ENCODE results near the gene TNRC6A. TPM values are rescaled to one million over a fixed set of nuclear protein-coding genes. Genes with fewer than 3 reads are reported as not detected.

Gene TNRC6A
- total RNA-seq, 1 experiment from 2014 or later = 20.3 TPM

DNA sequence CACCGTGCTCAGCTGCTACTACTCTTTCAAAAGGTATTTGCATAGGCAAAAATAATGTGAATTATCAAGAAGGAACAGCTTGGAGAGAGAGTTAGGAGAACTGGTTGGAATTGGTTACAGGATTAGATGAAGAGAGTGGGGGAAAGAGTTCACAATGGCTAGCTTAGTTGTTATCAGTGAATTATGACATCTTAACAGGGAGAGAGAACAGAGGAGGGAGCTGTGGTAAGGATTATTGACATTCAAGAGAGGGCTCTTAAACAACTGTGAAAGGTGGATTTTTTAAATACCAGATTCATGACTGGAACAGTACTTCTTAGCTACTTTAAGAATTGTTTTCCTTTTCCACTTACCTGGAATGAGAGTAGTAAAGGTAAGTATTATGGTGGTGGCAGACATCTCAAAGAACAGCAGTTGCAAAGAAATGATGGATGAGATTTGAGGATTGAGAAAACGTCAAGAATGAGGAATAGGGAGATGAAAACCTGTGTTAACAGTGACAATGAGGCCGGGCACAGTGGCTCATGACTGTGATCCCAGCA, 72.4 kb downstream of the TNRC6A start:
- ChIA-PET POLR2A (ENCODE audit: unreplicated experiment) (no interaction called here), CTCF (no interaction called here)

DNA sequence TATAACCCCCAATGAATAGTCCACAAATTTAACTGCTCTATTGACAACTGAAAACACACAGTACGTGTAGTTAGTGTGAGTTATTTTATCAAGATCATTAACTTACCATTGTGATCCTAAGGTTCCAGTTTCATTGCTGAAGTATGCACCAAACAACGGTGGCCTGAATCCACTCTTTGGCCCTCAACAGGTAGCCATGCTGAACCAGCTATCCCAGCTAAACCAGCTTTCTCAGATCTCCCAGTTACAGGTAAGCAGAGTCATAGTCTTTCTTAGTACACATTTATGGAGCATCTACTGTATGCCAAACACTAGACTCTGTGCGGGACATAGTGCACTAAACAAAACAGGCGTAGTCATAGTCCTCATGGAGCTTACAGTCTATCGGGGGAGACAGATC, 76.0 kb downstream of the TNRC6A start:
- no peaks in the 10 kb centered on the region for H4K20me1 ChIP-seq (ENCODE audit: low read length)
- no peaks in the 10 kb centered on the region for H3K79me2 ChIP-seq (ENCODE audit: low read length)
- no TSS peak for BruUV-seq (replicated peaks)
- no peaks in the 10 kb centered on the region for H3F3A ChIP-seq (ENCODE audit: low read length, unreplicated experiment)
- intact Hi-C loops (cut with micrococcal nuclease) = no loop called here
- H3K9me3 ChIP-seq (ENCODE audit: low read length) = no peaks in the 10 kb centered on the region
- DNase-seq (no peak), ATAC-seq (no peak)
- no peaks in the 10 kb centered on the region for H3K9me2 ChIP-seq (replicated peaks; ENCODE audit: low read length)
- no peak overlapping the region for H3K4me3 ChIP-seq (ENCODE audit: low read length)
- TF ChIP-seq, protein P1, sequence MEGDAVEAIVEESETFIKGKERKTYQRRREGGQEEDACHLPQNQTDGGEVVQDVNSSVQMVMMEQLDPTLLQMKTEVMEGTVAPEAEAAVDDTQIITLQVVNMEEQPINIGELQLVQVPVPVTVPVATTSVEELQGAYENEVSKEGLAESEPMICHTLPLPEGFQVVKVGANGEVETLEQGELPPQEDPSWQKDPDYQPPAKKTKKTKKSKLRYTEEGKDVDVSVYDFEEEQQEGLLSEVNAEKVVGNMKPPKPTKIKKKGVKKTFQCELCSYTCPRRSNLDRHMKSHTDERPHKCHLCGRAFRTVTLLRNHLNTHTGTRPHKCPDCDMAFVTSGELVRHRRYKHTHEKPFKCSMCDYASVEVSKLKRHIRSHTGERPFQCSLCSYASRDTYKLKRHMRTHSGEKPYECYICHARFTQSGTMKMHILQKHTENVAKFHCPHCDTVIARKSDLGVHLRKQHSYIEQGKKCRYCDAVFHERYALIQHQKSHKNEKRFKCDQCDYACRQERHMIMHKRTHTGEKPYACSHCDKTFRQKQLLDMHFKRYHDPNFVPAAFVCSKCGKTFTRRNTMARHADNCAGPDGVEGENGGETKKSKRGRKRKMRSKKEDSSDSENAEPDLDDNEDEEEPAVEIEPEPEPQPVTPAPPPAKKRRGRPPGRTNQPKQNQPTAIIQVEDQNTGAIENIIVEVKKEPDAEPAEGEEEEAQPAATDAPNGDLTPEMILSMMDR (conservative IDR thresholded peaks at IDR 0.05; ENCODE audit: low read depth, low read length) = no peak
- TF ChIP-seq EZH2 (IDR thresholded peaks at IDR 0.05; ENCODE audit: low read length, unreplicated experiment) (no peak), EZH2phosphoT487 (IDR thresholded peaks at IDR 0.05; ENCODE audit: borderline replicate concordance, low read length) (no peak)
- H3K4me2 ChIP-seq (ENCODE audit: low read length) = no peak overlapping the region
- no peak overlapping the region for H2AFZ ChIP-seq (ENCODE audit: low read length)
- H3K36me3 ChIP-seq (ENCODE audit: low read depth, low read length) = peaks cover 55% of the 10 kb centered on the region
- no peaks in the 10 kb centered on the region for H3K27me3 ChIP-seq (ENCODE audit: low read length)
- CTCF ChIA-PET = no interaction called here
- no peak overlapping the region for H3K9ac ChIP-seq (ENCODE audit: low read length)
- H3K4me1 ChIP-seq (ENCODE audit: insufficient read depth, low read length) = no peaks in the 10 kb centered on the region
- POLR2A ChIA-PET (ENCODE audit: unreplicated experiment) = no interaction called here
- no peak overlapping the region for H3K27ac ChIP-seq (ENCODE audit: low read length)

More for the DNA sequence above, 72.4 kb downstream of the TNRC6A start:
- Histone ChIP-seq H3K27ac (ENCODE audit: low read length) (no peak overlapping the region), H4K20me1 (ENCODE audit: low read length) (no peaks in the 10 kb centered on the region), H3K4me3 (ENCODE audit: low read length) (no peak overlapping the region), H3K9ac (ENCODE audit: low read length) (no peak overlapping the region), H3F3A (ENCODE audit: low read length, unreplicated experiment) (no peaks in the 10 kb centered on the region), H3K36me3 (ENCODE audit: low read depth, low read length) (peaks cover 56% of the 10 kb centered on the region), H3K9me2 (replicated peaks; ENCODE audit: low read length) (no peaks in the 10 kb centered on the region), H3K27me3 (ENCODE audit: low read length) (no peaks in the 10 kb centered on the region), H3K79me2 (ENCODE audit: low read length) (no peaks in the 10 kb centered on the region), H3K4me1 (ENCODE audit: insufficient read depth, low read length) (no peaks in the 10 kb centered on the region), H3K4me2 (ENCODE audit: low read length) (no peak overlapping the region), H3K9me3 (ENCODE audit: low read length) (no peaks in the 10 kb centered on the region), H2AFZ (ENCODE audit: low read length) (no peak overlapping the region)
- ATAC-seq (no peak), DNase-seq (no peak)
- intact Hi-C loops (cut with micrococcal nuclease) = loop anchor here (5.0 kb wide), 1 partner anchor 220 kb away; no protein-coding TSS in a partner anchor
- TF ChIP-seq, protein P1 (conservative IDR thresholded peaks at IDR 0.05; ENCODE audit: low read depth, low read length) = no peak
- TF ChIP-seq EZH2phosphoT487 (IDR thresholded peaks at IDR 0.05; ENCODE audit: borderline replicate concordance, low read length) (no peak), EZH2 (IDR thresholded peaks at IDR 0.05; ENCODE audit: low read length, unreplicated experiment) (no peak)
- BruUV-seq (replicated peaks) = no TSS peak

DNA sequence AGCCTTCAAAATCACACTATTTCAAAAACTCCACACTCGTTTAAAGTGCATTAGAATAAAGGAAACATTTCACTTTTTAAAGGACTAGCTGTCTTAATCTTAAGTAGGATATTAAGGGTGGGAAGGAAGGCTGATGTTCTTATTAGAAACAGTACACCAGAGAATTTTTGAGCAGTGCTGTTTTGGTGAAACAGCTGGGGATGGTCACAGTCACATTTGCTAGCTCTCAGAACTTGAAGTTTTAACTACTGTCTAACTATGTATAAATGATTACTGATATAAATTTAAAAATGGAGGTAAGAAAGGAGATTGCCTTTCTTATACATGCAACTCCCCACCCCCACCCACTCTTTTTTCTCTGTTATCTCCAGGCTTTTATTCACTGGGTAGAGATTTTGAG, 77.8 kb downstream of the TNRC6A start:
- Histone ChIP-seq H3K9me3 (ENCODE audit: low read length) (no peaks in the 10 kb centered on the region), H4K20me1 (ENCODE audit: low read length) (no peaks in the 10 kb centered on the region), H3F3A (ENCODE audit: low read length, unreplicated experiment) (no peaks in the 10 kb centered on the region), H3K4me1 (ENCODE audit: insufficient read depth, low read length) (no peaks in the 10 kb centered on the region), H3K4me2 (ENCODE audit: low read length) (no peak overlapping the region), H3K9ac (ENCODE audit: low read length) (no peak overlapping the region), H3K36me3 (ENCODE audit: low read depth, low read length) (peaks cover 54% of the 10 kb centered on the region), H3K4me3 (ENCODE audit: low read length) (no peak overlapping the region), H3K27me3 (ENCODE audit: low read length) (no peaks in the 10 kb centered on the region), H3K9me2 (replicated peaks; ENCODE audit: low read length) (no peaks in the 10 kb centered on the region), H3K79me2 (ENCODE audit: low read length) (no peaks in the 10 kb centered on the region), H2AFZ (ENCODE audit: low read length) (no peak overlapping the region), H3K27ac (ENCODE audit: low read length) (no peak overlapping the region)
- no TSS peak for BruUV-seq (replicated peaks)
- ChIA-PET CTCF (no interaction called here), POLR2A (ENCODE audit: unreplicated experiment) (no interaction called here)
- ATAC-seq (no peak), DNase-seq (no peak)
- intact Hi-C loops (cut with micrococcal nuclease) = no loop called here
- TF ChIP-seq EZH2phosphoT487 (IDR thresholded peaks at IDR 0.05; ENCODE audit: borderline replicate concordance, low read length) = no peak
- TF ChIP-seq, protein P1 (conservative IDR thresholded peaks at IDR 0.05; ENCODE audit: low read depth, low read length) = no peak
- TF ChIP-seq EZH2 (IDR thresholded peaks at IDR 0.05; ENCODE audit: low read length, unreplicated experiment) = no peak

Data from PC-3 (cell line).